Forelimb muscle (tissue), 1 donor: ENCODE measurements around the gene SAMD8. TPM values are rescaled to one million over a fixed set of nuclear protein-coding genes. Genes with fewer than 3 reads are reported as not detected.

Experiments used
- DNase-seq: peaks from one replicate; pipeline ENCODE4 v3.0.0-alpha.2; 2013; ENCODE audit warnings: low read depth
- polyA plus RNA-seq: library from polyadenylated mRNA; unstranded; fragments of 120-200 nt; gene quantifications from one replicate; pipeline ENCODE4 v1.2.1, GENCODE V29; 2013; ENCODE audit not compliant: insufficient read length

SAMD8 gene
- polyA plus RNA-seq: 14.0 TPM

DNA sequence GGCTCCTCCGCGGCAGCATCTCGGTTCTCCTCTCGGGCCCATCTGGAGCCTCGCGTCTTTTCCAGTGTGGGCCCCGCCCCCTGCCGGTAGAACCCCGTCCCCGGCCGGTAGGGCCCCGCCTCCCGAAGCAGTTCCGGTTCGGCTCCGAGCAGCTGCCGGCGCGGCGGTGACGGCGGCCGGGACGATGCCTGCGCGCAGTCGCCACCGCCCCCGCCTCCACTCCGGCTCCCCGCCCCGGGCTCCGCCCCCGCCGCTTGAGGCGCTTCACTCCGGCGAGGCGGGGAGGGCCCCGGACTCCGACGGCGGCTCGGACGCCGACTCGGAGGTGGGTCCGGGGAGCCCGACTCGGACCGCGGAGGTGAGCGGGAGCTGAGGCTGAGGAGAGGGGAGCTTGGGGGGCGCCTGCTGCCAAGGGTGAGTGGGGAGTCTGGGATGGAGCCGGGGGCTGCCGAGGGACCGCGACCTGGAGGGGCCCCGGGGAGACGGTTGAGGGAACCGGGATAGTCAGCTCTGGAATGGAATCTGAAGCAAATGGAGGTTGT, at the start of gene SAMD8:
Gene SAMD8, plus strand, starts transcription at position 292 of the 542 bp plus-strand sequence. CDS start 38,873 bp downstream, outside the sequence.
- no peak for DNase-seq

- no peak for DNase-seq
Observed at GRCh38 chr10:75061709-75062505, 49.5 kb upstream of the SAMD8 start.

DNA sequence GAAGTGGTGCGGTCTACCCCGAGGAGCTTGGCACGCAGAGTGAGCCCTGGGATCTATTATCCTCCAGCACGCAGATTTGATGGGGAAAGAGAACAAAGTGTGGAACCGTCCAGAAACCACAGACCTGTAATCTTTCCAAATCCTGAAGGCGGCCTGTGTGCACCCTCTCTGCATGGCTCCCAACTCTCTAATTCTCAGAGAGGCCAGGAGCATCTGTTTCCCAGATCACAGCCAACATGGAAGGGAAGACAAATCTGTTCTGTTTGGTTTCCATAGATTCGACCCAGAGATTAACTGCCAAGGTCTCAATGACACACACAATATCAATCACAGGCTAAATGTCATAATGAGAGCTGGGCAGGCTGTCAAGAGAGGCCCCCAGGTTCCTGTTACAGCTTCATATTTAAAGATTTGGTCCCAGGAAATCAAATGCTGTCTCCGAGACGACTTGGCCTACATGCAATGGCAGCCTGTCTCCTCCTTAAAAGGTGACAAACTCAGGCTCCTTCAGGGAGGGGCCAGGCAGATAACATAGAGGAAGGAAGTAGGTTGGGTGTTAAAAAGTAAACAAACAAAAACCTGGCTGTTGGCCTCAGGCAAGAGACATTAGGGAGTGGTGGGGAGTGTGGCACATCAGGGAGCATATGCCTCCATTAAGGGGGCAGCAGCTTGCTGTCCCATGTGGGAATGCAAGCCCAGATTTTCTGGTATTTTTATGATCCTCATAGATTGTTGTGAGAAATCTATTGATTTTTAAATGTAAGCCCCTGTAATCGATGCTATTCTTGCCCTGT, 48.8 kb upstream of the SAMD8 start:
- DNase-seq: peak; percentile 85

- no peak for DNase-seq
Observed at GRCh38 chr10:75063461-75064230, 47.8 kb upstream of the SAMD8 start.

GRCh38 chr10:75065076-75065475, 46.4 kb upstream of the SAMD8 start:
- no peak for DNase-seq

- no peak for DNase-seq
Observed at GRCh38 chr10:75066271-75066670, 45.2 kb upstream of the SAMD8 start.

DNA sequence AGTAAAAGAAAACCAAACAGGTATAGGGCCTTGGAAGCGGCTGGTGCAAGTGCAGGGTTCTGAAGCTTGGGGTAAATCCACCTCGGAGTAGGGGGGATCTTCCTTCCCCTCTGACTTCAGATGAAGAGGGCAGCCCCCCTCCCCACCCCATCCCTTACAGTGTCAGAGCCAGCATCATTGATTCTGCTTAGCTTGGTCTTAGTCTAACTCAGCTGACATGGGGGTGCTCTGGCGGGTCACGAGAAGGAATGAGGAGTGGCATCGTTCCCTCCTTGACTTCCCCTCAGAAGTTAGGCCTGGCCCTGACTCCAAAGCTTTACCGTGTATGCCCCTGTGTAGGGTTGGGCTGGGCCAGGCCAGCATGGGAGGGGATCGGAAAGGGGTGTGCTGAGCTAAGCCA, 44.2 kb upstream of the SAMD8 start:
- no peak for DNase-seq

- DNase-seq: no peak
Observed at GRCh38 chr10:75068523-75068922, 42.9 kb upstream of the SAMD8 start.

DNA sequence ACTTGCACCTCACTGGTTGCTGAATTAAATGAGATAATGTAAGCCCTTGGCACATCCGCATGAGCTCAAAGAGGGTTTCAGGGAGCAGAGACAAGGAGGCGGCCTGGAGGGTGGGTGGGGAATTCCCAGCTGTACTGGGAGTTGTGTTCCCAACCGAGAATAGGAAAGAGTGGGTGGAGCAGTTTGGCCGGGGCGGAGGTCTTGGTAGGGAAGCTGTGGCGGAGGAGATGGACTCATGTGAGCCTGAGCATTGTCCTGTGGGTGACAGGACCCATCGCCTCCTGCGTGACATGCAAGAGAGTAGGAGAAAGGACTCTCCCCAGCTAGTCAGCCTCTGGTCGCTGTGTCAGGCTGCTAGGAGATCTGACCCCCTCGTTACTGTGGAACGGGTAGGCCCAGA, 41.0 kb upstream of the SAMD8 start:
- no peak for DNase-seq

- no peak for DNase-seq
Observed at GRCh38 chr10:75070961-75071428, 40.5 kb upstream of the SAMD8 start.

GRCh38 chr10:75071756-75072155, 39.7 kb upstream of the SAMD8 start:
- DNase-seq: no peak

GRCh38 chr10:75072727-75073126, 38.7 kb upstream of the SAMD8 start:
- no peak for DNase-seq

- no peak for DNase-seq
Observed at GRCh38 chr10:75073442-75073841, 38.0 kb upstream of the SAMD8 start.

DNA sequence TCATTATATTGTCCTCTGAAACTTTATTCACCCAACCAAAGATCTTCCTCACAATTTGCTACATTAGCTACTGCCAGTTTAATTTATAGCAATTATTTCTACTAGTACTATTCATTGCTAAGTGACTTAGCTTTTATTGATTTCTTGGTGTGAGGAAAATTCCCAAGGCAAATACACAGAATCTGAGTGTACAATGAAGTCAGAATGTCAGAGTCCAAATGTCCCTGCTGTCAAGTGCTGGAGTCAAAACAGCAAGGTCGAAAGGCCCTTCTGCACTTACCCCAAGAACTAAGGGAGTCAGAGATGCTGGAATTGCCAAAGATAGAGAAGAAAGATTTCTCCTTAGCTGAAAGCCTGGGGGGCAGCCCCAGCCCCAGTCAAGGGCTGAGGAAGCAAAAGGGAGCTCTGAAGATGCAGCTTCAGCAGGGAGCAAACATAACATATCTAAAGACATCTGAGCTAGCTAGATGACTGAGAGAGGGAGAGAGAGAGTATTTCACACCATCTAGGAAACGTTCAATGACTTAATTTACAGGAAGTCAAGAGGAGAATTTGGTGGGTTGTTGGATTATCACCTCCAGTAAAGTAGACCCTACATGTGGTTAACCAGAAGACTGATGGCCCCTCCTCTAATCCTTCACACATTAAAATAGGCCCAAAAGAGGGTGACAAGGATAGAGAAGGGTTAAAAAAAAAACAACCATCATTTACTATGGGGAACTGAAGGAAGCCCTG, 36.6 kb upstream of the SAMD8 start:
- no peak for DNase-seq

GRCh38 chr10:75076348-75076747, 35.1 kb upstream of the SAMD8 start:
- DNase-seq: no peak

DNA sequence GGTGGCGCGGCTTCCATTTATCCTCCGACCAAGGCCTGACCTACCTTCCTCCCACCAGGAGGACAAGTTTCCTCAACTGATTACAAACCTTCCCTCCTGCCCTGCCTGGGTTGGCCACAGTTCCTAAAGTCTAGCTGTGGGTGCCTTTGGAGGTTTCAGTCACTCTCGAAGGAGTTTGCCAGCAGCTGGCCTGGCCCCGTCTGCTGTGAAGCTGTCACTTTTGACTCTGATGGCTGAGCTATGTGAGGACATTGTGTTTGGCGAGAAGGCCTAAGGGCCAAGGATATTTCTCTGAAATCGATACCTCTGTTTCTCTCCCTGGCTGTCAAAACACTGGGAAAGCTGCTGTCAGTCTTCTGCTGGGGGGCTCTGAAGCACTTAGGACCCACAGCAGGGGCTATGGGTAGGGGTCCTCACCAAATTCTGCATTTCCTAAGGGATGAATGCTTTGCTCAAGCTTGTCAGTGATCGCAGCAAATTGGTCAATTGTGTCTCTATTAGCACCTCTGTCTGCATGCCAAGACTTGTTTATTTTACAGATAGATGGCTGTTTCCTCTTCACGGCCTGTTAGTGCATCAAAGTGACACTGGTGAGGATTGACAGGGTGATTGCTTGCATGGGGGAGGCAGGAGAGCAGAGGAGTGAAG, 31.9 kb upstream of the SAMD8 start:
- DNase-seq: no peak

- no peak for DNase-seq
Observed at GRCh38 chr10:75080554-75080953, 30.9 kb upstream of the SAMD8 start.

GRCh38 chr10:75081379-75081778, 30.1 kb upstream of the SAMD8 start:
- no peak for DNase-seq

DNA sequence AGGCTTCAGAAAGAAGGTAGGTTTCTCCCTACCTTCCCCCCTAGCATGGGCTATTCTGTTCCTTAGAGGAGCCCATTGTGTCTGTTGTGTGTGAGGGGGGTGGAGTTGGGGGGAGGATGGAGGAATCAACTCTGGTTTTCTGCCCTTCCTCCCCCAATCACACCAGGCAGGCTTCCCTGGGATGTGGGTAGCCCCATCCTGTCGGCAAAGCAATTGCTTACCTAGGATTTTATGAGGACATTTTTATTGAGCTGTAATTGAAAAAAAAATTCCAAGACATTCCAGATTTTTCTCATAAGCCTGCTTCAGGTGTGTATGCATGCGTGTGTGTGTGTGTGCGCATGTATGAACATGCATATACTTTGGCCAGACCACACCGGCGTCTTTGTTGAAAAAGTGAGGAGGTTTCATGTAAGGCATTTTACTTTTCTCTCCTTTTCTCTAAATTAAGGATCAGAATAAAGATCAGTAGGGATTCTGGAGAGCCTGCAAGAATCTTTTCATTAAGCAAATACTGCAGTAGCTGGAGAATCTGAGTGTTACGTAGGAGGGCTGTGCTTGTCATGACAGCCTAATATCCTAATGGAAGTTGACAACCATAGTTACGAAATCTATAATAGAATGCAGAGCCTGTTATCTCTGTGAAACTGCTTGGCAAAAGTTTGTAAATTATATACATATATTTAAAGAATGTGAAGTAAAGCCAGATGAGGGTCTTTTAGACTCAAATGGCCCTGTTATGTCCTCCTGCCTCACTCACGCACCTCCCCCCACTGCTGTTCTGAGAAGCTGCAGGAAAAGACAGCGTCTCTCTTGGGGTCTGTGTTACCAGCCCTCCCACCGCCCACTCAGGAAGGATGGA, 27.3 kb upstream of the SAMD8 start:
- DNase-seq: no peak
